Naive thymus-derived CD4-positive, alpha-beta T cell (primary cell): ENCODE measurements around the gene SYNDIG1. TPM values are rescaled to one million over a fixed set of nuclear protein-coding genes. Genes with fewer than 3 reads are reported as not detected.

Source experiments
- ATAC-seq: fragments of 150-1000 bp; cut with Tn5 transposase; 2 replicates; pipeline ENCODE4 v1.10.0; 2021; ENCODE audit warnings: mild to moderate bottlenecking, moderate library complexity
- CTCF ChIA-PET: fragments of 350-600 bp; sonication (Branson Sonifier 250); formaldehyde crosslinking; loops from one replicate; lab custom pipeline; 2021; ENCODE audit warnings: antibody characterized with exemption; lab: Charles Lee
- POLR2A ChIA-PET: fragments of 350-600 bp; sonication (Branson Sonifier 250); formaldehyde crosslinking; loops from one replicate; lab custom pipeline; 2021; ENCODE audit warnings: antibody characterized with exemption, inconsistent platforms; lab: Charles Lee
- DNase-seq, 9 donors: peaks; one replicate each; pipeline versions ENCODE4 v3.0.0 to v3.0.0-alpha.2; 2020 to 2022; ENCODE audit warnings: mixed read lengths in 1 of 9
- H3K27ac ChIP-seq: one replicate; pipeline ENCODE4 v1.7.0; 2013; ENCODE audit warnings: mild to moderate bottlenecking, low read depth, low read length, moderate library complexity
- H3K27me3 ChIP-seq, 2 donors: one replicate each; pipeline ENCODE4 v1.7.0; 2013; ENCODE audit warnings: low read length in 2 of 2, mild to moderate bottlenecking in 2 of 2, moderate library complexity in 2 of 2; ENCODE audit not compliant: control insufficient read depth in 2 of 2, insufficient read depth in 2 of 2
- H3K36me3 ChIP-seq, 3 experiments: 1 replicate in 2 of 3; 2 replicates in 1 of 3; pipeline ENCODE4 v1.7.0; 2013; ENCODE audit warnings: low read length in 3 of 3, mild to moderate bottlenecking in 3 of 3, moderate library complexity in 1 of 3; ENCODE audit not compliant: insufficient read depth in 3 of 3, control insufficient read depth in 2 of 3
- H3K4me1 ChIP-seq, 2 donors: one replicate each; pipeline ENCODE4 v1.7.0; 2013; ENCODE audit warnings: low read length in 2 of 2, mild to moderate bottlenecking in 2 of 2, moderate library complexity in 1 of 2; ENCODE audit not compliant: control insufficient read depth in 2 of 2, insufficient read depth in 2 of 2
- H3K4me3 ChIP-seq: 2 replicates; pipeline ENCODE4 v1.7.0; 2013; ENCODE audit warnings: mild to moderate bottlenecking, low read length
- H3K9me3 ChIP-seq, 3 experiments: 1 replicate in 2 of 3; 2 replicates in 1 of 3; pipeline ENCODE4 v1.7.0; 2013; ENCODE audit warnings: low read length in 3 of 3; ENCODE audit not compliant: control insufficient read depth in 2 of 3
- H3K27ac Mint-ChIP-seq, 9 donors: one replicate each; pipeline ENCODE4 v1.8.0; 2020 to 2022; ENCODE audit warnings: mixed read lengths in 9 of 9, mild to moderate bottlenecking in 8 of 9, moderate library complexity in 5 of 9, inconsistent platforms in 2 of 9
- H3K27me3 Mint-ChIP-seq, 5 donors: one replicate each; pipeline ENCODE4 v1.8.0; 2021 to 2022; ENCODE audit warnings: mixed read lengths in 5 of 5, mild to moderate bottlenecking in 1 of 5
- H3K36me3 Mint-ChIP-seq, 5 donors: one replicate each; pipeline ENCODE4 v1.8.0; 2020 to 2022; ENCODE audit warnings: mixed read lengths in 5 of 5, mild to moderate bottlenecking in 3 of 5, inconsistent platforms in 1 of 5
- H3K4me1 Mint-ChIP-seq, 7 donors: one replicate each; pipeline ENCODE4 v1.8.0; 2020 to 2022; ENCODE audit warnings: mixed read lengths in 7 of 7, mild to moderate bottlenecking in 3 of 7, inconsistent platforms in 1 of 7
- H3K4me3 Mint-ChIP-seq, 10 donors: one replicate each; pipeline ENCODE4 v1.8.0; 2020 to 2022; ENCODE audit warnings: mild to moderate bottlenecking in 10 of 10, mixed read lengths in 10 of 10, moderate library complexity in 6 of 10, inconsistent platforms in 2 of 10
- H3K9me3 Mint-ChIP-seq, 11 donors: one replicate each; pipeline ENCODE4 v1.8.0; 2020 to 2022; ENCODE audit warnings: mixed read lengths in 11 of 11, mild to moderate bottlenecking in 4 of 11, inconsistent platforms in 1 of 11, moderate library complexity in 1 of 11
- intact Hi-C, 2 donors: fragments of 100-400 bp; cut with micrococcal nuclease; formaldehyde crosslinking; loops; one replicate each; pipeline ENCODE4 v1.15.1; 2023
- polyA plus RNA-seq, 2 donors: library from polyadenylated mRNA; unstranded; fragments of 300-500 nt; fragmentation: Illumina TruSeq; gene quantifications; one replicate each; pipeline ENCODE4 v1.2.3, GENCODE V29; 2021
- total RNA-seq, 6 experiments: library from RNA in 5 of 6; stranded (reverse) in 5 of 6; gene quantifications; 1 replicate in 5 of 6; 2 replicates in 1 of 6; pipeline ENCODE4 v1.2.3 and lab custom pipeline; 2021 to 2026

SYNDIG1 gene
- total and polyA plus RNA-seq, 7 experiments from 2014 or later = not detected

- ATAC-seq = no peak
Observed at GRCh38 chr20:24529369-24529719, 59.9 kb downstream of the SYNDIG1 start.

GRCh38 chr20:24530131-24530680, 60.8 kb downstream of the SYNDIG1 start:
- ATAC-seq = no peak
- H3K4me1 ChIP-seq = no peaks in the 10 kb centered on the region

More at GRCh38 chr20:24529369-24529719, 59.9 kb downstream of the SYNDIG1 start:
- ChIA-PET POLR2A (no interaction called here), CTCF (no interaction called here)
- Mint-ChIP-seq H3K27ac (no peak overlapping the region), H3K4me3 (no peak overlapping the region), H3K4me1 (no peaks in the 10 kb centered on the region), H3K9me3 (peaks cover 0 to 7% (median 0%) of the 10 kb centered on the region in 11 donors), H3K36me3 (no peaks in the 10 kb centered on the region), H3K27me3 (peaks cover 0 to 8% (median 4%) of the 10 kb centered on the region in 5 donors)
- Histone ChIP-seq H3K36me3 (no peaks in the 10 kb centered on the region), H3K4me3 (no peak overlapping the region), H3K9me3 (no peaks in the 10 kb centered on the region), H3K27ac (no peak overlapping the region), H3K4me1 (no peaks in the 10 kb centered on the region), H3K27me3 (no peaks in the 10 kb centered on the region)
- DNase-seq = no peak
- intact Hi-C loops = no loop called here

GRCh38 chr20:24531202-24531601, 61.8 kb downstream of the SYNDIG1 start:
- no peaks in the 10 kb centered on the region for H3K27me3 ChIP-seq
- H3K36me3 Mint-ChIP-seq = no peaks in the 10 kb centered on the region
- intact Hi-C loops = no loop called here
- peaks cover 0 to 7% (median 0%) of the 10 kb centered on the region in 11 donors for H3K9me3 Mint-ChIP-seq
- H3K4me3 Mint-ChIP-seq = no peak overlapping the region
- ChIA-PET CTCF (no interaction called here), POLR2A (no interaction called here)
- H3K27me3 Mint-ChIP-seq = peaks cover 0 to 11% (median 4%) of the 10 kb centered on the region in 5 donors
- no peak for ATAC-seq
- H3K4me1 ChIP-seq = no peaks in the 10 kb centered on the region
- H3K9me3 ChIP-seq = no peaks in the 10 kb centered on the region
- H3K4me3 ChIP-seq = no peak overlapping the region
- H3K27ac Mint-ChIP-seq = no peak overlapping the region
- DNase-seq = no peak
- H3K27ac ChIP-seq = no peak overlapping the region
- H3K36me3 ChIP-seq = no peaks in the 10 kb centered on the region
- no peaks in the 10 kb centered on the region for H3K4me1 Mint-ChIP-seq

More at GRCh38 chr20:24530131-24530680, 60.8 kb downstream of the SYNDIG1 start:
- POLR2A ChIA-PET = no interaction called here
- no peaks in the 10 kb centered on the region for H3K4me1 Mint-ChIP-seq
- Histone ChIP-seq H3K27ac (no peak overlapping the region), H3K4me3 (no peak overlapping the region), H3K36me3 (no peaks in the 10 kb centered on the region), H3K27me3 (no peaks in the 10 kb centered on the region), H3K9me3 (no peaks in the 10 kb centered on the region)
- intact Hi-C loops = no loop called here
- H3K27ac Mint-ChIP-seq = no peak overlapping the region
- no peaks in the 10 kb centered on the region for H3K36me3 Mint-ChIP-seq
- CTCF ChIA-PET = no interaction called here
- no peak for DNase-seq
- peaks cover 0 to 11% (median 4%) of the 10 kb centered on the region in 5 donors for H3K27me3 Mint-ChIP-seq
- H3K4me3 Mint-ChIP-seq = no peak overlapping the region
- H3K9me3 Mint-ChIP-seq = peaks cover 0 to 7% (median 0%) of the 10 kb centered on the region in 11 donors

GRCh38 chr20:24531631-24532419, 62.4 kb downstream of the SYNDIG1 start:
- intact Hi-C loops = no loop called here
- POLR2A ChIA-PET = no interaction called here
- H3K9me3 Mint-ChIP-seq = peaks cover 0 to 7% (median 0%) of the 10 kb centered on the region in 11 donors
- no peak overlapping the region for H3K27ac Mint-ChIP-seq
- no peak for ATAC-seq
- no peak overlapping the region for H3K27ac ChIP-seq
- H3K36me3 ChIP-seq = no peaks in the 10 kb centered on the region
- H3K4me1 Mint-ChIP-seq = no peaks in the 10 kb centered on the region
- H3K36me3 Mint-ChIP-seq = no peaks in the 10 kb centered on the region
- CTCF ChIA-PET = no interaction called here
- H3K27me3 ChIP-seq = no peaks in the 10 kb centered on the region
- H3K9me3 ChIP-seq = no peaks in the 10 kb centered on the region
- no peaks in the 10 kb centered on the region for H3K4me1 ChIP-seq
- H3K27me3 Mint-ChIP-seq = peaks cover 0 to 12% (median 4%) of the 10 kb centered on the region in 5 donors
- no peak for DNase-seq
- H3K4me3 ChIP-seq = no peak overlapping the region
- no peak overlapping the region for H3K4me3 Mint-ChIP-seq

GRCh38 chr20:24533449-24533848, 64.0 kb downstream of the SYNDIG1 start:
- H3K36me3 Mint-ChIP-seq = no peaks in the 10 kb centered on the region
- no peak for ATAC-seq
- H3K9me3 Mint-ChIP-seq = peaks cover 0 to 7% (median 0%) of the 10 kb centered on the region in 11 donors

GRCh38 chr20:24534282-24534681, 64.9 kb downstream of the SYNDIG1 start:
- H3K36me3 ChIP-seq = no peaks in the 10 kb centered on the region
- no peaks in the 10 kb centered on the region for H3K4me1 ChIP-seq
- ChIA-PET POLR2A (no interaction called here), CTCF (no interaction called here)
- intact Hi-C loops = no loop called here
- H3K27me3 ChIP-seq = no peaks in the 10 kb centered on the region
- Mint-ChIP-seq H3K36me3 (no peaks in the 10 kb centered on the region), H3K4me3 (no peak overlapping the region), H3K4me1 (no peaks in the 10 kb centered on the region), H3K9me3 (peaks cover 0 to 6% (median 0%) of the 10 kb centered on the region in 11 donors), H3K27ac (no peak overlapping the region), H3K27me3 (peaks cover 0 to 19% (median 1%) of the 10 kb centered on the region in 5 donors)
- DNase-seq (no peak), ATAC-seq (no peak)
- H3K27ac ChIP-seq = no peak overlapping the region
- no peak overlapping the region for H3K4me3 ChIP-seq
- H3K9me3 ChIP-seq = no peaks in the 10 kb centered on the region

More at GRCh38 chr20:24533449-24533848, 64.0 kb downstream of the SYNDIG1 start:
- H3K27ac Mint-ChIP-seq = no peak overlapping the region
- H3K4me3 ChIP-seq = no peak overlapping the region
- intact Hi-C loops = no loop called here
- no peaks in the 10 kb centered on the region for H3K27me3 ChIP-seq
- H3K4me3 Mint-ChIP-seq = no peak overlapping the region
- ChIA-PET POLR2A (no interaction called here), CTCF (no interaction called here)
- DNase-seq = no peak
- H3K36me3 ChIP-seq = no peaks in the 10 kb centered on the region
- H3K9me3 ChIP-seq = no peaks in the 10 kb centered on the region
- no peaks in the 10 kb centered on the region for H3K4me1 Mint-ChIP-seq
- H3K4me1 ChIP-seq = no peaks in the 10 kb centered on the region
- H3K27me3 Mint-ChIP-seq = peaks cover 0 to 15% (median 0%) of the 10 kb centered on the region in 5 donors
- H3K27ac ChIP-seq = no peak overlapping the region
